Fibroblast of the aortic adventitia (primary cell): Measurements from ENCODE around the gene SLC4A1AP. TPM values are rescaled to one million over a fixed set of nuclear protein-coding genes. Genes with fewer than 3 reads are reported as not detected.

Source experiments
- DNase-seq: peaks from one replicate; pipeline ENCODE4 v3.0.0-alpha.2; 2010; ENCODE audit warnings: low read depth
- H3K4me3 ChIP-seq: 2 replicates; pipeline ENCODE4 v1.5.1; 2011; ENCODE audit warnings: low read depth, mild to moderate bottlenecking, control low read depth, low read length, moderate library complexity
- CTCF ChIP-seq: IDR thresholded peaks from 2 replicates; pipeline ENCODE4 v1.5.1; 2011; ENCODE audit warnings: mild to moderate bottlenecking, low read length, control low read depth, inconsistent platforms; ENCODE audit not compliant: insufficient read depth
- total RNA-seq: library from RNA; depleted of rRNA; stranded (reverse); fragments of >200 nt; gene quantifications from 2 replicates; pipeline ENCODE4 v1.2.3, GENCODE V29; 2012; ENCODE audit warnings: low replicate concordance

SLC4A1AP gene
- total RNA-seq, 1 donor: 25.9 TPM

GRCh38 chr2:27721335-27721734, 57.6 kb downstream of the SLC4A1AP start:
- no peak overlapping the region for H3K4me3 ChIP-seq
- no peak for DNase-seq
- TF ChIP-seq CTCF: no peak

- no peak for DNase-seq
- TF ChIP-seq CTCF: no peak
- no peak overlapping the region for H3K4me3 ChIP-seq
These were observed 58.3 kb downstream of the SLC4A1AP start for GRCh38 chr2:27721884-27722485.

- TF ChIP-seq CTCF: peak; percentile 95
- no peak overlapping the region for H3K4me3 ChIP-seq
- peak; percentile 82 for DNase-seq
These were observed 59.9 kb downstream of the SLC4A1AP start for GRCh38 chr2:27723372-27724144.

GRCh38 chr2:27724191-27724590, 60.5 kb downstream of the SLC4A1AP start:
- TF ChIP-seq CTCF: no peak
- H3K4me3 ChIP-seq: no peak overlapping the region
- DNase-seq: no peak

- TF ChIP-seq CTCF: no peak
- H3K4me3 ChIP-seq: no peak overlapping the region
- peak; percentile 53 for DNase-seq
These were observed 61.4 kb downstream of the SLC4A1AP start for GRCh38 chr2:27724905-27725701.

GRCh38 chr2:27727257-27727656, 63.6 kb downstream of the SLC4A1AP start:
- no peak for TF ChIP-seq CTCF
- H3K4me3 ChIP-seq: no peak overlapping the region
- DNase-seq: no peak
